22Rv1 (cell line): ENCODE data around the gene RDH11.

Experiments used
- H3K27ac ChIP-seq: fragments of 450-650 bp; 2 replicates; pipeline ENCODE4 v1.5.1; 2017
- CTCF ChIP-seq: fragments of 450-650 bp; IDR thresholded peaks from 2 replicates; pipeline ENCODE4 v1.5.1; 2017; ENCODE audit warnings: mild to moderate bottlenecking
- ZFX ChIP-seq: fragments of 450-650 bp; IDR thresholded peaks from 2 replicates; pipeline ENCODE4 v1.6.1; 2017; ENCODE audit warnings: antibody characterized with exemption, borderline replicate concordance

Gene RDH11

GRCh38 chr14:67665868-67666267, 29.7 kb downstream of the RDH11 start:
- TF ChIP-seq ZFX (no peak), CTCF (no peak)
- no peak overlapping the region for H3K27ac ChIP-seq

DNA sequence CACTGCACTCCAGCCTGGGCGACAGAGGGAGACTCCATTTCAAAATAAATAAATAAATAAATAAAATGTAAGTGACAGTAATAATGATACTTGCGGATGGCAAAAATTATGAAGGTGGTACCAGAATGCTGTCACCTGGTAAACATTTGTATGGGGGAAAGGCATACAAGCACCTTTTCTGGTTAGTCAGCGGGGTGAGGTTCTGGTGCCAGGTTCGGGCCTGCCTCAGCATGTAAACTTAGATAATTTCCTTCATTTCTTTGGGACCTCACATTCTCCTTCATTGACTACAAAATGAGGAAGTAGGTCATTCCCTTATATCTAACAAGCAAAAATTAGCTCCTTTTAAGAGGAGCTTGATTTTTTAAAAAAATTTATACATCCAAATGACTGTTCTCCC, 31.9 kb downstream of the RDH11 start:
- no peak overlapping the region for H3K27ac ChIP-seq
- TF ChIP-seq CTCF (no peak), ZFX (no peak)

DNA sequence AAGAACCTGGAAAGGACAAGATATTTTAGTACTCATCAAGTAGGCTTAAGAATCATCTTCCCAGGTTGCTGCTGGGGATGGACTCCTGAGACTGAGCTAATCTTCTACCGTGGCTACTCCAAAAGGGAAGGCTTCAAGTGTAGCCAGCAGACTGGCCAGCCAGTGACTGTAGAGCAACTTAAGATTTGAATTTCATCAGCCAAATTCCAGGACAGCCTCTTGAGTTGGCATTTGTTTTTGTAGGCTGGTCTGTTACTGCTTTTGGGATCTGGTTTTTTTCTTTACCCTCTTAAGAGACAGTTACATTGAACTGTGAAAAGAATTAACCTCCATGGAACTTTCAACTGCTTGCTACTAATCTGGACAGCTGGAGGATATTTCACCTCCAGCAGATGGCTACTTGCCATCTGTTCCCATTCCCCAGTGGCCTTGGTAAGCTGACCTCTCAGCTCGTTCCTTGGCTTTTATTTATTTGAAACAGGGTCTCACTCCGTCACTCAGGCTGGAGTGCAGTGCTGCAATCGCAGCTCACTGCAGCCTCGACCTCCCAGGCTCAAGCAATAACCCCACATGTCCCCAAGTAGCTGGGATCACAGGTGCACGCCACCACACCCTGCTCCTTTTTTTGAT, 41.8 kb downstream of the RDH11 start:
- TF ChIP-seq CTCF (no peak), ZFX (no peak)
- H3K27ac ChIP-seq: 0 out of 2 replicates have a peak overlapping the region, but pooled peaks have one; percentile 2

DNA sequence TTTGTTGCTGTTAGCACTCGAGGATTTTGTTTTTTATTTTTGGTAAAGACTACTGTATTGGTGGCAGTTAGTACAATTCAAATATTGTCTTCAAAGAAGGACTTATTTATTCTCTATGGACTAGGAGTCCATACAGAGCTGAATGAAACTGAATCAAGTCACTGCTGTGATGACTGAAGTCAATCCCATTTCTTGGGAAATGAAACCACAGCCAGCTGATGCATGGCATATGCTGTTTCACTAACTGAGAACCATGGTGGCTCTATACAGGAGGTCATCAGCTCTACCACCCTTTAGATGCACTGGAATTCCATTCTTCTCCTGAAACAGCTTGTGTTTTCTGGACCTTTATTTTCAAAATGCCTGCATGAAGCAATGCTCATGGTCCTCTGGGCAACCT, 43.4 kb downstream of the RDH11 start:
- H3K27ac ChIP-seq: no peak overlapping the region
- TF ChIP-seq CTCF: no peak
- TF ChIP-seq ZFX: no peak

DNA sequence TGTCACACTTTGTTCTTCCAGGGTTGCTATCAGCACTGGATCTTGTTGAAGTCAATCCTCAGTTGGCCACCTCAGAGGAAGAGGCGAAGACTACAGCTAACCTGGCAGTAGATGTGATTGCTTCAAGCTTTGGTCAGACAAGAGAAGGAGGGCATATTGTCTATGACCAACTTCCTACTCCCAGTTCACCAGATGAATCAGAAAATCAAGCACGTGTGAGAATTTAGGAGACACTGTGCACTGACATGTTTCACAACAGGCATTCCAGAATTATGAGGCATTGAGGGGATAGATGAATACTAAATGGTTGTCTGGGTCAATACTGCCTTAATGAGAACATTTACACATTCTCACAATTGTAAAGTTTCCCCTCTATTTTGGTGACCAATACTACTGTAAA, 44.9 kb downstream of the RDH11 start:
- no peak overlapping the region for H3K27ac ChIP-seq
- TF ChIP-seq CTCF (no peak), ZFX (no peak)

DNA sequence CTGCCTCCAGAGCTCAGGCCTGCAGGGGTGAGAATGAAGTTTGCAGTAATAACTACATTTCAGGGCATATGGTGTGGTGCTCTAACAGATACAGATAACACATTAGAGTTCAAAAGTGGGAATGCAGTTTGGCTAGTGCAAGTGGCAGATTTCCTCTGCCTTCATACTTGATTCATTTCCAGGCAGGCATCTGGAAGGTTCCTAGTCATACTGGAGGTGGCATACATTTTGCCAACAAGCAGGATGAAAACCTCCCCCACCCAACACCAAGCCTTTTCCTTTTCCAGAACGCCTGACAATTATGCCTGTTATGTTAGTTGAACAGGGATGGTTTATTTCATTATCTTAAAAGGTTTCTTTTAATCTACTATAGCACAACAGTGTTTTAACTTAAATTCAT, 45.4 kb downstream of the RDH11 start:
- H3K27ac ChIP-seq: no peak overlapping the region

GRCh38 chr14:67646131-67646530, 49.4 kb downstream of the RDH11 start:
- TF ChIP-seq ZFX (no peak), CTCF (no peak)
- H3K27ac ChIP-seq: no peak overlapping the region

More for the DNA sequence above, 45.4 kb downstream of the RDH11 start:
- no peak for TF ChIP-seq CTCF
- TF ChIP-seq ZFX: no peak
